Endothelial cell of umbilical vein (primary cell): ENCODE data around the gene CD55. TPM values are rescaled to one million over a fixed set of nuclear protein-coding genes. Genes with fewer than 3 reads are reported as not detected.

ENCODE experiments used
- BruUV-seq: library from RNA; stranded (reverse); fragments of 400-500 nt; replicated peaks from 2 replicates; lab custom pipeline; 2021; lab: Mats Ljungman, UMichigan
- CTCF ChIA-PET: fragments of 300-600, 350-600 bp; sonication (Branson Sonifier 250); formaldehyde crosslinking; loops from one replicate; lab custom pipeline; 2021; ENCODE audit warnings: antibody characterized with exemption, inconsistent platforms; lab: Charles Lee
- POLR2A ChIA-PET: fragments of 300-600, 350-600 bp; sonication (Branson Sonifier 250); formaldehyde crosslinking; loops from one replicate; lab custom pipeline; 2021; ENCODE audit warnings: antibody characterized with exemption, inconsistent platforms; lab: Charles Lee
- DNase-seq: peaks from one replicate; pipeline ENCODE4 v3.0.0-alpha.2; 2011; ENCODE audit warnings: low read depth, low spot score
- FAIRE-seq: peaks from 2 replicates; lab custom pipeline; 2011; peaks lifted over from hg19 to GRCh38; lab: Jason Lieb, UNC
- H2AFZ ChIP-seq: 2 replicates; pipeline ENCODE4 v1.6.0; 2012; ENCODE audit warnings: low read depth, low read length, control low read depth, inconsistent platforms
- H3K27ac ChIP-seq: 2 replicates; pipeline ENCODE4 v1.5.1; 2011; ENCODE audit warnings: low read depth, mild to moderate bottlenecking, control low read depth, low read length, moderate library complexity; ENCODE audit not compliant: insufficient read depth
- H3K27me3 ChIP-seq, 2 experiments: 2 replicates each; pipeline versions ENCODE4 v1.6.0 to v1.6.1; 2011; ENCODE audit warnings: low read length in 2 of 2, mixed read lengths in 1 of 2; ENCODE audit not compliant: control insufficient read depth in 2 of 2, insufficient read depth in 2 of 2
- H3K36me3 ChIP-seq, 2 experiments: 2 replicates in 1 of 2; 3 replicates in 1 of 2; pipeline ENCODE4 v1.5.1; 2011; ENCODE audit warnings: low read length in 2 of 2, mild to moderate bottlenecking in 1 of 2, moderate library complexity in 1 of 2; ENCODE audit not compliant: control insufficient read depth in 2 of 2, insufficient read depth in 2 of 2; ENCODE audit errors: extremely low read depth in 1 of 2
- H3K4me1 ChIP-seq: 3 replicates; pipeline ENCODE4 v1.5.1; 2011; ENCODE audit warnings: mild to moderate bottlenecking, low read length; ENCODE audit not compliant: control insufficient read depth, insufficient read depth; ENCODE audit errors: extremely low read depth
- H3K4me2 ChIP-seq: 2 replicates; pipeline ENCODE4 v1.6.1; 2011; ENCODE audit warnings: low read length, control low read depth, mixed read lengths; ENCODE audit not compliant: insufficient read depth
- H3K4me3 ChIP-seq, 3 experiments: fragments of 200-600 bp in 1 of 3; sonication (generic), shearing (Covaris generic) in 1 of 3; replicated peaks in 1 of 3; 2 replicates each; pipeline ENCODE4 v1.5.1; 2011 to 2016; ENCODE audit warnings: control low read depth in 3 of 3, low read length in 3 of 3, mild to moderate bottlenecking in 2 of 3, inconsistent platforms in 1 of 3, low read depth in 1 of 3, moderate library complexity in 1 of 3; ENCODE audit not compliant: insufficient read depth in 1 of 3
- H3K79me2 ChIP-seq: 2 replicates; pipeline ENCODE4 v1.6.0; 2012; ENCODE audit warnings: low read length, inconsistent platforms; ENCODE audit not compliant: control insufficient read depth, insufficient read depth
- H3K9ac ChIP-seq: replicated peaks from 2 replicates; pipeline ENCODE3; 2011; ENCODE audit warnings: low read length, control low read depth; ENCODE audit not compliant: insufficient read depth; ENCODE audit errors: extremely low read depth
- H3K9me1 ChIP-seq: replicated peaks from 3 replicates; pipeline ENCODE4 v1.6.0; 2011; ENCODE audit warnings: mild to moderate bottlenecking, low read length; ENCODE audit not compliant: control insufficient read depth, insufficient read depth; ENCODE audit errors: extremely low read depth
- H3K9me3 ChIP-seq: replicated peaks from 2 replicates; pipeline ENCODE4 v1.5.1; 2012; ENCODE audit warnings: low read length, inconsistent platforms; ENCODE audit not compliant: control insufficient read depth, insufficient read depth
- H4K20me1 ChIP-seq: replicated peaks from 2 replicates; pipeline ENCODE3; 2011; ENCODE audit warnings: mild to moderate bottlenecking, low read length; ENCODE audit not compliant: control insufficient read depth, insufficient read depth; ENCODE audit errors: extremely low read depth
- CTCF ChIP-seq, 2 donors: IDR thresholded peaks; 1 replicate in 1 of 2; 2 replicates in 1 of 2; pipeline ENCODE4 v1.5.1; 2011; ENCODE audit warnings: low read length in 2 of 2, mild to moderate bottlenecking in 2 of 2, moderate library complexity in 2 of 2, control low read depth in 1 of 2, inconsistent platforms in 1 of 2, low read depth in 1 of 2; ENCODE audit not compliant: insufficient read depth in 1 of 2; ENCODE audit errors: extremely low read depth in 1 of 2
- EZH2 ChIP-seq: IDR thresholded peaks from 2 replicates; pipeline ENCODE4 v1.6.1; 2012; ENCODE audit warnings: borderline replicate concordance, low read depth, mild to moderate bottlenecking, moderate library complexity, low read length, inconsistent platforms; ENCODE audit not compliant: severe bottlenecking
- FOS ChIP-seq: IDR thresholded peaks from 2 replicates; pipeline ENCODE4 v1.6.1; 2011; ENCODE audit warnings: mild to moderate bottlenecking, low read length, moderate library complexity, borderline replicate concordance; ENCODE audit not compliant: insufficient read depth
- GATA2 ChIP-seq: IDR thresholded peaks from 2 replicates; pipeline ENCODE4 v1.7.0; 2011; ENCODE audit warnings: low read depth, mild to moderate bottlenecking, moderate library complexity, mixed read lengths, low read length; ENCODE audit not compliant: insufficient read length, insufficient read depth
- JUN ChIP-seq: IDR thresholded peaks from 2 replicates; pipeline ENCODE4 v1.6.1; 2011; ENCODE audit warnings: borderline replicate concordance, low read depth; ENCODE audit not compliant: insufficient read length, insufficient read depth
- MYC ChIP-seq: IDR thresholded peaks from one replicate; pipeline ENCODE4 v1.6.1; 2011; ENCODE audit warnings: mild to moderate bottlenecking, low read depth, low read length
- POLR2A ChIP-seq: IDR thresholded peaks from 2 replicates; pipeline ENCODE4 v1.6.1; 2012; ENCODE audit warnings: low read depth, mild to moderate bottlenecking, control low read depth, low read length
- POLR2AphosphoS5 ChIP-seq: IDR thresholded peaks from 2 replicates; pipeline ENCODE4 v1.6.1; 2012; ENCODE audit warnings: low read depth, mild to moderate bottlenecking, control low read depth, low read length, moderate library complexity; ENCODE audit not compliant: insufficient read depth
- dilution Hi-C: fragments of 300-500 bp; cut with MboI; formaldehyde crosslinking; loops from one replicate; pipeline ENCODE4 v1.15.0; 2019; ENCODE audit warnings: low sequenced_read_pairs; ENCODE audit not compliant: extremely low pct_ligation_motif_present
- intact Hi-C: fragments of 100-400 bp; cut with micrococcal nuclease; formaldehyde crosslinking; loops from one replicate; pipeline ENCODE4 v1.10.0; 2022
- polyA plus RNA-seq, 4 experiments: library from polyadenylated mRNA; depleted of rRNA in 3 of 4; stranded (reverse) in 3 of 4; unstranded in 1 of 4; fragments of >200 nt; gene quantifications; 2 replicates each; pipeline versions ENCODE4 v1.2.1 to v1.2.3, GENCODE V29; 2011 to 2012; ENCODE audit warnings: missing spikeins in 1 of 4
- total RNA-seq: library from RNA; stranded (reverse); gene quantifications from 2 replicates; pipeline ENCODE4 v1.2.3, GENCODE V29; 2021
- TF ChIP-seq, protein P1 (sequence below): IDR thresholded peaks from 2 replicates; pipeline ENCODE4 v1.6.1; 2011; ENCODE audit not compliant: insufficient read depth, insufficient read length

The CD55 gene
- total and polyA plus RNA-seq, 2 donors (not counting 3 experiments of a cell fraction or from before 2014, with no cell fraction given): 111 to 179 TPM

DNA sequence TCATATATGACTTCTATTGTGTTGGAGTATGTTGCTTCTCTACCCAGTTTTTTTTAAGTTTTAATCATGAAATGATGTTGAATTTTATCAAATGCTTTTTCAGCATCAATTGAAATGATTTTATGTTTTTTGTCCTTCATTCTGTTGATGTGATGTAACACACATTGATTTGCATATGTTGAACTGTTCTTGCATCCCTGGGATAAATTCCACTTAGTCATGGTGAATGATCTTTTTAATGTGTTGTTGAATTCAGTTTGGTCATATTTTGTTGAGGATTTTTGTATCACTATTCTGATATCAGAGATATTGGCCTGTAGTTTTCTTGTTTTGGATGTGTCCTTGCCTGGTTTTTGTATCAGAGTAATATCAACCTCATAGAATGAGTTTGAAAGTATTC, 46.6 kb upstream of the CD55 start:
- intact Hi-C loops (no loop called here), dilution Hi-C loops (no loop called here)
- ChIA-PET POLR2A (interaction anchor here (0.6 kb wide), 1 partner anchor 80 kb away, joined by 3 read pairs; no protein-coding TSS in a partner anchor), CTCF (interaction anchor here (1.2 kb wide), 1 partner anchor 190 kb away, joined by 3 read pairs; no protein-coding TSS in a partner anchor)
- TF ChIP-seq JUN (no peak), POLR2AphosphoS5 (no peak), MYC (no peak), GATA2 (no peak), EZH2 (no peak), CTCF (IDR thresholded peaks at IDR 0.05; ENCODE audit: extremely low read depth in 1 of 2, insufficient read depth in 1 of 2, low read depth in 1 of 2, low read length in 2 of 2) (no peak), FOS (no peak), POLR2A (no peak)
- TF ChIP-seq, protein P1, sequence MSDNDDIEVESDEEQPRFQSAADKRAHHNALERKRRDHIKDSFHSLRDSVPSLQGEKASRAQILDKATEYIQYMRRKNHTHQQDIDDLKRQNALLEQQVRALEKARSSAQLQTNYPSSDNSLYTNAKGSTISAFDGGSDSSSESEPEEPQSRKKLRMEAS: no peak
- no peaks in the 10 kb centered on the region for H3K4me1 ChIP-seq
- H3K79me2 ChIP-seq: no peaks in the 10 kb centered on the region
- H3K4me2 ChIP-seq: no peak overlapping the region
- no peak overlapping the region for H3K9ac ChIP-seq
- H4K20me1 ChIP-seq: no peaks in the 10 kb centered on the region
- H3K4me3 ChIP-seq: no peak overlapping the region
- H3K9me3 ChIP-seq: no peaks in the 10 kb centered on the region
- DNase-seq: no peak
- H3K27ac ChIP-seq: no peak overlapping the region
- no peaks in the 10 kb centered on the region for H3K27me3 ChIP-seq
- H2AFZ ChIP-seq: no peak overlapping the region
- H3K9me1 ChIP-seq: no peaks in the 10 kb centered on the region
- no peaks in the 10 kb centered on the region for H3K36me3 ChIP-seq
- no TSS peak for BruUV-seq
- no peak for FAIRE-seq
